BLaER1 treated with 17β-estradiol and CSF1 and Interleukin-3, amounts not matched to agents 10 nM and 100 nM (cell line): ENCODE data around the gene PTPRK.

Experiments
- H3K27ac ChIP-seq, 11 experiments: shearing (Covaris generic); formaldehyde crosslinking; 2 replicates each; pipeline ENCODE4 v1.8.1; 2022
- H3K27me3 ChIP-seq, 11 experiments: shearing (Covaris generic); formaldehyde crosslinking; 2 replicates each; pipeline ENCODE4 v1.8.1; 2022
- H3K36me3 ChIP-seq, 11 experiments: shearing (Covaris generic); formaldehyde crosslinking; 2 replicates each; pipeline ENCODE4 v1.8.1; 2022
- H3K4me1 ChIP-seq, 10 experiments: shearing (Covaris generic); formaldehyde crosslinking; 2 replicates each; pipeline ENCODE4 v1.8.1; 2022
- H3K4me2 ChIP-seq, 11 experiments: shearing (Covaris generic); formaldehyde crosslinking; 2 replicates each; pipeline ENCODE4 v1.8.1; 2022
- H3K4me3 ChIP-seq, 10 experiments: shearing (Covaris generic); formaldehyde crosslinking; 2 replicates each; pipeline ENCODE4 v1.8.1; 2022
- H3K9ac ChIP-seq, 11 experiments: shearing (Covaris generic); formaldehyde crosslinking; 2 replicates each; pipeline ENCODE4 v1.8.1; 2022
- H3K9me3 ChIP-seq, 11 experiments: shearing (Covaris generic); formaldehyde crosslinking; replicated peaks in 1 of 11; 2 replicates each; pipeline ENCODE4 v1.8.1; 2022
- H4K20me1 ChIP-seq, 11 experiments: shearing (Covaris generic); formaldehyde crosslinking; 2 replicates each; pipeline ENCODE4 v1.8.1; 2022
- Cebpa-rat ChIP-seq, 11 experiments: shearing (Covaris generic); IDR thresholded peaks; 2 replicates each; pipeline ENCODE4 v1.8.1; 2022

Gene PTPRK

GRCh38 chr6:128036808-128037570, 483.4 kb downstream of the PTPRK start:
- no peak for TF ChIP-seq Cebpa-rat (IDR thresholded peaks at IDR 0.05)
- H3K9me3 ChIP-seq: no peaks in the 10 kb centered on the region
- no peak overlapping the region for H3K4me3 ChIP-seq
- no peak overlapping the region for H3K4me2 ChIP-seq
- no peaks in the 10 kb centered on the region for H3K36me3 ChIP-seq
- H4K20me1 ChIP-seq: no peaks in the 10 kb centered on the region
- H3K27me3 ChIP-seq: no peaks in the 10 kb centered on the region
- no peak overlapping the region for H3K9ac ChIP-seq
- H3K27ac ChIP-seq: no peak overlapping the region
- H3K4me1 ChIP-seq: no peaks in the 10 kb centered on the region

GRCh38 chr6:128033156-128033555, 487.2 kb downstream of the PTPRK start:
- no peak overlapping the region for H3K4me3 ChIP-seq
- no peaks in the 10 kb centered on the region for H3K27me3 ChIP-seq
- no peak for TF ChIP-seq Cebpa-rat (IDR thresholded peaks at IDR 0.05)
- H3K27ac ChIP-seq: no peak overlapping the region
- no peaks in the 10 kb centered on the region for H4K20me1 ChIP-seq
- H3K4me1 ChIP-seq: no peaks in the 10 kb centered on the region
- H3K4me2 ChIP-seq: no peak overlapping the region
- H3K36me3 ChIP-seq: no peaks in the 10 kb centered on the region
- H3K9ac ChIP-seq: no peak overlapping the region
- H3K9me3 ChIP-seq: no peaks in the 10 kb centered on the region

GRCh38 chr6:128032042-128032441, 488.4 kb downstream of the PTPRK start:
- Histone ChIP-seq H3K27me3 (no peaks in the 10 kb centered on the region), H3K4me2 (no peak overlapping the region)

GRCh38 chr6:128029826-128030225, 490.6 kb downstream of the PTPRK start:
- Histone ChIP-seq H3K9me3 (no peaks in the 10 kb centered on the region), H3K36me3 (no peaks in the 10 kb centered on the region), H3K4me3 (no peak overlapping the region), H3K4me1 (no peaks in the 10 kb centered on the region), H3K4me2 (no peak overlapping the region), H3K27ac (no peak overlapping the region), H3K27me3 (no peaks in the 10 kb centered on the region), H3K9ac (no peak overlapping the region), H4K20me1 (no peaks in the 10 kb centered on the region)
- no peak for TF ChIP-seq Cebpa-rat (IDR thresholded peaks at IDR 0.05)

More at GRCh38 chr6:128032042-128032441, 488.4 kb downstream of the PTPRK start:
- no peaks in the 10 kb centered on the region for H4K20me1 ChIP-seq
- H3K27ac ChIP-seq: no peak overlapping the region
- no peaks in the 10 kb centered on the region for H3K9me3 ChIP-seq
- no peak for TF ChIP-seq Cebpa-rat (IDR thresholded peaks at IDR 0.05)
- H3K36me3 ChIP-seq: no peaks in the 10 kb centered on the region
- H3K4me1 ChIP-seq: no peaks in the 10 kb centered on the region
- H3K9ac ChIP-seq: no peak overlapping the region
- H3K4me3 ChIP-seq: no peak overlapping the region

GRCh38 chr6:128028183-128028582, 492.2 kb downstream of the PTPRK start:
- no peak overlapping the region for H3K27ac ChIP-seq
- H4K20me1 ChIP-seq: no peaks in the 10 kb centered on the region
- TF ChIP-seq Cebpa-rat (IDR thresholded peaks at IDR 0.05): no peak
- H3K36me3 ChIP-seq: no peaks in the 10 kb centered on the region
- no peaks in the 10 kb centered on the region for H3K4me1 ChIP-seq
- H3K27me3 ChIP-seq: no peaks in the 10 kb centered on the region
- no peak overlapping the region for H3K9ac ChIP-seq
- H3K4me3 ChIP-seq: no peak overlapping the region
- no peaks in the 10 kb centered on the region for H3K9me3 ChIP-seq
- no peak overlapping the region for H3K4me2 ChIP-seq

- no peak for TF ChIP-seq Cebpa-rat (IDR thresholded peaks at IDR 0.05)
- H3K36me3 ChIP-seq: no peaks in the 10 kb centered on the region
- no peak overlapping the region for H3K9ac ChIP-seq
- no peak overlapping the region for H3K4me3 ChIP-seq
- no peak overlapping the region for H3K27ac ChIP-seq
- H3K9me3 ChIP-seq: no peaks in the 10 kb centered on the region
- no peaks in the 10 kb centered on the region for H4K20me1 ChIP-seq
- H3K4me2 ChIP-seq: no peak overlapping the region
- H3K27me3 ChIP-seq: no peaks in the 10 kb centered on the region
- H3K4me1 ChIP-seq: no peaks in the 10 kb centered on the region
These were observed 494.9 kb downstream of the PTPRK start for GRCh38 chr6:128025478-128025877.

- H3K27ac ChIP-seq: no peak overlapping the region
- H3K4me2 ChIP-seq: no peak overlapping the region
- H3K36me3 ChIP-seq: no peaks in the 10 kb centered on the region
- no peak overlapping the region for H3K4me3 ChIP-seq
- no peaks in the 10 kb centered on the region for H4K20me1 ChIP-seq
- H3K9ac ChIP-seq: no peak overlapping the region
- H3K4me1 ChIP-seq: no peaks in the 10 kb centered on the region
- no peaks in the 10 kb centered on the region for H3K9me3 ChIP-seq
- H3K27me3 ChIP-seq: no peaks in the 10 kb centered on the region
- TF ChIP-seq Cebpa-rat (IDR thresholded peaks at IDR 0.05): no peak
These were observed 495.4 kb downstream of the PTPRK start for GRCh38 chr6:128024969-128025368.

- TF ChIP-seq Cebpa-rat (IDR thresholded peaks at IDR 0.05): no peak
- Histone ChIP-seq H3K27me3 (no peaks in the 10 kb centered on the region), H3K4me1 (no peaks in the 10 kb centered on the region), H3K36me3 (no peaks in the 10 kb centered on the region), H3K9me3 (no peaks in the 10 kb centered on the region), H3K9ac (no peak overlapping the region), H3K4me3 (no peak overlapping the region), H3K27ac (no peak overlapping the region), H3K4me2 (no peak overlapping the region), H4K20me1 (no peaks in the 10 kb centered on the region)
These were observed 496.4 kb downstream of the PTPRK start for GRCh38 chr6:128024046-128024445.

GRCh38 chr6:128018821-128019220, 501.6 kb downstream of the PTPRK start:
- no peak overlapping the region for H3K4me2 ChIP-seq
- H3K9ac ChIP-seq: no peak overlapping the region
- H3K27me3 ChIP-seq: no peaks in the 10 kb centered on the region

GRCh38 chr6:128017288-128017687, 503.1 kb downstream of the PTPRK start:
- H3K9ac ChIP-seq: no peak overlapping the region
- no peaks in the 10 kb centered on the region for H3K27me3 ChIP-seq
- H3K4me3 ChIP-seq: no peak overlapping the region
- no peak overlapping the region for H3K4me2 ChIP-seq
- no peaks in the 10 kb centered on the region for H4K20me1 ChIP-seq
- no peak for TF ChIP-seq Cebpa-rat (IDR thresholded peaks at IDR 0.05)
- no peaks in the 10 kb centered on the region for H3K36me3 ChIP-seq
- H3K27ac ChIP-seq: no peak overlapping the region
- H3K9me3 ChIP-seq: no peaks in the 10 kb centered on the region
- H3K4me1 ChIP-seq: no peaks in the 10 kb centered on the region

More at GRCh38 chr6:128018821-128019220, 501.6 kb downstream of the PTPRK start:
- Histone ChIP-seq H3K4me1 (no peaks in the 10 kb centered on the region), H3K27ac (no peak overlapping the region), H4K20me1 (no peaks in the 10 kb centered on the region), H3K9me3 (no peaks in the 10 kb centered on the region), H3K4me3 (no peak overlapping the region), H3K36me3 (no peaks in the 10 kb centered on the region)
- TF ChIP-seq Cebpa-rat (IDR thresholded peaks at IDR 0.05): no peak
